ENCODE results near the gene CACNA1H.

- TF ChIP-seq CTCF (conservative IDR thresholded peaks at IDR 0.05 in 1 of 2, IDR thresholded peaks at IDR 0.05 in 1 of 2; ENCODE audit: extremely low read depth in 1 of 2, insufficient read depth in 1 of 2, low read depth in 1 of 2, low read length in 2 of 2), result no peak
- TF ChIP-seq EZH2 (IDR thresholded peaks at IDR 0.05; ENCODE audit: borderline replicate concordance, low read length), result no peak
Observed at GRCh38 chr16:1130382-1130781, 22.5 kb upstream of the CACNA1H start.

All from mammary epithelial cell (primary cell).